AG04450 (cell line): ENCODE results near the gene HORMAD1. TPM values are rescaled to one million over a fixed set of nuclear protein-coding genes. Genes with fewer than 3 reads are reported as not detected.
"Not testable (repeated sequence)": the region's sequence is repeated elsewhere in the genome, so short reads cannot be mapped to it uniquely, and the experiment has no call there.

ENCODE experiments used
- CTCF ChIA-PET: fragments of 300-600, 350-600 bp; formaldehyde crosslinking; extraction: SDS; loops from one replicate; lab custom pipeline; 2022; ENCODE audit warnings: antibody characterized with exemption, inconsistent platforms; lab: Charles Lee
- POLR2A ChIA-PET: fragments of 350-600 bp; formaldehyde crosslinking; extraction: SDS; loops from one replicate; lab custom pipeline; 2021; ENCODE audit warnings: antibody characterized with exemption, inconsistent platforms; lab: Yijun Ruan, JAX
- DNase-seq: peaks from one replicate; pipeline ENCODE4 v3.0.0-alpha.2; 2011; ENCODE audit warnings: low read depth, low spot score
- H3K27ac ChIP-seq: one replicate; pipeline ENCODE4 v1.5.1; 2012; ENCODE audit warnings: low read depth, low read length, control low read depth
- H3K27me3 ChIP-seq: one replicate; pipeline ENCODE4 v1.6.0; 2012; ENCODE audit warnings: low read length; ENCODE audit not compliant: control insufficient read depth, insufficient read depth
- H3K4me3 ChIP-seq: 2 replicates; pipeline ENCODE4 v1.5.1; 2011; ENCODE audit warnings: mild to moderate bottlenecking, low read depth, low read length, control low read depth
- H3K9me3 ChIP-seq: 2 replicates; pipeline ENCODE4 v1.5.1; 2012; ENCODE audit warnings: low read length; ENCODE audit not compliant: control insufficient read depth, insufficient read depth
- polyA minus RNA-seq: library from RNA; depleted of rRNA, polyadenylated mRNA; stranded (reverse); fragments of >200 nt; gene quantifications from 2 replicates; pipeline ENCODE4 v1.2.3, GENCODE V29; 2011; rRNA and poly(A)+ RNA removed
- polyA plus RNA-seq: library from polyadenylated mRNA; depleted of rRNA; stranded (reverse); fragments of >200 nt; gene quantifications from 2 replicates; pipeline ENCODE4 v1.2.3, GENCODE V29; 2011; rRNA removed
- TF ChIP-seq, protein P1 (sequence below): IDR thresholded peaks from 2 replicates; pipeline ENCODE4 v1.5.1; 2011; ENCODE audit warnings: low read depth, low read length, control low read depth, inconsistent platforms

HORMAD1 gene, protein sequence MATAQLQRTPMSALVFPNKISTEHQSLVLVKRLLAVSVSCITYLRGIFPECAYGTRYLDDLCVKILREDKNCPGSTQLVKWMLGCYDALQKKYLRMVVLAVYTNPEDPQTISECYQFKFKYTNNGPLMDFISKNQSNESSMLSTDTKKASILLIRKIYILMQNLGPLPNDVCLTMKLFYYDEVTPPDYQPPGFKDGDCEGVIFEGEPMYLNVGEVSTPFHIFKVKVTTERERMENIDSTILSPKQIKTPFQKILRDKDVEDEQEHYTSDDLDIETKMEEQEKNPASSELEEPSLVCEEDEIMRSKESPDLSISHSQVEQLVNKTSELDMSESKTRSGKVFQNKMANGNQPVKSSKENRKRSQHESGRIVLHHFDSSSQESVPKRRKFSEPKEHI
- polyA plus RNA-seq (not detected in 2 replicates), polyA minus RNA-seq (not detected in 2 replicates)

- ChIA-PET POLR2A (no interaction called here), CTCF (no interaction called here)
- DNase-seq: no peak
- TF ChIP-seq, protein P1, sequence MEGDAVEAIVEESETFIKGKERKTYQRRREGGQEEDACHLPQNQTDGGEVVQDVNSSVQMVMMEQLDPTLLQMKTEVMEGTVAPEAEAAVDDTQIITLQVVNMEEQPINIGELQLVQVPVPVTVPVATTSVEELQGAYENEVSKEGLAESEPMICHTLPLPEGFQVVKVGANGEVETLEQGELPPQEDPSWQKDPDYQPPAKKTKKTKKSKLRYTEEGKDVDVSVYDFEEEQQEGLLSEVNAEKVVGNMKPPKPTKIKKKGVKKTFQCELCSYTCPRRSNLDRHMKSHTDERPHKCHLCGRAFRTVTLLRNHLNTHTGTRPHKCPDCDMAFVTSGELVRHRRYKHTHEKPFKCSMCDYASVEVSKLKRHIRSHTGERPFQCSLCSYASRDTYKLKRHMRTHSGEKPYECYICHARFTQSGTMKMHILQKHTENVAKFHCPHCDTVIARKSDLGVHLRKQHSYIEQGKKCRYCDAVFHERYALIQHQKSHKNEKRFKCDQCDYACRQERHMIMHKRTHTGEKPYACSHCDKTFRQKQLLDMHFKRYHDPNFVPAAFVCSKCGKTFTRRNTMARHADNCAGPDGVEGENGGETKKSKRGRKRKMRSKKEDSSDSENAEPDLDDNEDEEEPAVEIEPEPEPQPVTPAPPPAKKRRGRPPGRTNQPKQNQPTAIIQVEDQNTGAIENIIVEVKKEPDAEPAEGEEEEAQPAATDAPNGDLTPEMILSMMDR: no peak
- Histone ChIP-seq H3K9me3 (peaks cover 4% of the 10 kb centered on the region; the same call in 1 of the 2 replicates), H3K27me3 (no peaks in the 10 kb centered on the region), H3K4me3 (no peak within 1 kb of the TSS), H3K27ac (no peak within 1 kb of the TSS)
Observed at GRCh38 chr1:150720703-150721102, at the start of gene HORMAD1. HORMAD1 (minus strand) TSS chr1:150720895; CDS start chr1:150719505, 1,390 bp downstream.

DNA sequence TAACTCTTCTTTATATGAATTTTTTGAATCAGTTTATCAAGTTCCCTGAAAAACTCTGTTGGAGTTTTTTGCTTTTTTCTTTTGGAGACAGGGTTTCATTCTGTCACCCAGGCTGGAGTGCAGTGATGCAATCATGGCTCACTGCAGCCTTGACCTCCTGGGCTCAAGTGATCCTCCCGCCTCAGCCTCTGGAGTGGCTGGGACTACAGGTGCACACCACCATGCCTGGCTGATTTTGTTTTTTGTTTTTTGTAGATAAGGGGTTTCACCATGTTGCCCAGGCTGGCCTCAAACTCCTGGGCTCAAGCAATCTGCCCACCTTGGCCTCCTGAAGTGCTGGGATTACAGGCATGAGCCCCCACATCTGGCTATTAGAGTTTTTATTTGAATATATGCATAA, 47.0 kb upstream of the HORMAD1 start:
- DNase-seq, H3K9me3 ChIP-seq, H3K27ac ChIP-seq, H3K27me3 ChIP-seq, POLR2A ChIA-PET, H3K4me3 ChIP-seq: not testable (repeated sequence)
- CTCF ChIA-PET: interaction anchor here (1.1 kb wide), 2 partner anchors 207 to 228 kb away, joined by 3 to 5 read pairs; no protein-coding TSS in a partner anchor

DNA sequence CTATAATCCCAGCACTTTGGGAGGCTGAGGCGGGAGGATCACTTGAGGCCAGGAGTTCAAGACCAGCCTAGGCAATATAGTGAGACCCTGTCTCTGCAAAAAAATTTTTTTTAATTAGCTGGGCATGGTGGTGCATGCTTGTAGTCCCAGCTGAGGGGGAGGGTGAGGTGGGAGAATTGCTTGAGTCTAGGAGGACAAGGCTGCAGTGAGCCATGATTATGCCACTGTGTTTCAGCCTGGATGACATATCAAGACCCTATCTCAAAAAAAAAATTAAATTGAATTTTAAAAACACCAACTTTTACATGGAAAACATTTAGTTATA, 45.2 kb upstream of the HORMAD1 start:
- CTCF ChIA-PET: interaction anchor here (1.0 to 1.9 kb wide), 2 partner anchors 47 to 205 kb away, joined by 4 to 5 read pairs; no protein-coding TSS in a partner anchor
- H3K27ac ChIP-seq, POLR2A ChIA-PET, DNase-seq, H3K9me3 ChIP-seq, H3K4me3 ChIP-seq, H3K27me3 ChIP-seq: not testable (repeated sequence)

DNA sequence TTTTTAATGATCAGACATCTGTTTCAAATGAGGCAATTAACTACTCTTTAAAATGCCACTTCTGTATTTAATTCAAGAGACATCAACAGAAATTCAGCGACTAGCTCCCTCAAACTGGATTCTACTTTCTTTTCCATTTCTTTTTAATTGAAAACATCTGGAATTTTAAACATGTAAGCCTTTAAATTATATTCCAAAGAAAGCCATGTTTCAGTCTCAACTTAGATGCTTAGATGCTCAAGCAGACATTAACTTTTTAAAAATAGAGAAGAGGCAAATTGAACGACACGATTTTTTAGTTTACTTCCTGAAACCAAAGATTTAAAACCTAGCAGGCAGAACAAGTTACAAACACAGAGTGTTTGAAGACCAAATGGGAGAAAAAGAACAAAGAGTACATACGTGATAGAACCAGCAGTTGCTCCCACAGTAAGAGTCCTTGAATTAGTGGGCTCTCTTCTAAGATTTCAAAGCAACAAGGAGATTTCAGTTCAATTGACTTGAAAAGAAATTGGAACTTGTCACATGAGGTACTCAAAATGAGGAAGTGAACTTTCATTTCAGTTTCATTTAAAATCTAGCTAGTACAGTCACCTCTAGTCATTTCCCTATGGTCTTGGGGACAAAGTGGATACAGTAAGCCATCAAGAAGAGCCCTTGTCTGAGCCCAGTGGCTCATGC, 44.7 kb upstream of the HORMAD1 start, which contains the start of gene CTSS:
CTSS (minus strand) TSS at position 483 of the 681 bp plus-strand sequence. CDS start 1,015 bp downstream, outside the sequence.
- TF ChIP-seq, protein P1: no peak
- ChIA-PET CTCF (interaction anchor here (1.0 to 1.9 kb wide), 2 partner anchors 47 to 205 kb away, joined by 4 to 5 read pairs; no protein-coding TSS in a partner anchor), POLR2A (no interaction called here)
- H3K4me3 ChIP-seq: no peak within 1 kb of the TSS
- no peak for DNase-seq
- peak within 1 kb of the TSS; percentile 90 for H3K27ac ChIP-seq
- H3K9me3 ChIP-seq: peaks cover 6% of the 10 kb centered on the region
- H3K27me3 ChIP-seq: no peaks in the 10 kb centered on the region

DNA sequence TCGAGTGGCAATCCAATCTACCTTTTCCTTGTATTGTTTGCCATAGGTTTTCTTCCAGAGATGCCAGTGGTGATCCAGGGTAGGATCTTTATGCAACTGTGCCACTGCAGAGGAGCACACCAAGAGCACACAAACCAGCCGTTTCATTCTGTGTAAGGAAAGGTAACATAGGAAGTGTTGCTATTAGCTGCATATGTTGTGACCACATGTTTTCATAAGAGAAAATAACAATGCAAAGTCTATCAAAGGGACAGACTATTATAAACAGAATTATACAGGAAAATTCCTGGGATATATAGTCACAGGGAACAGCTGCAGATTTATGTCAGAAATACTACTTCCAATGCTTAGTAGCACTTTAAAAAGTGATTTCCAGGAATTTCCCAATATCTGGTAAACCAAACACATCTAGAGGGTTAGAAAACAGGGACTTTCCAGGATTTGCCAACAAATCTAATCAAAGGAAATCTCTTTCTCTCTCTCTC, 44.0 kb upstream of the HORMAD1 start:
- peak overlapping the region; percentile 90 for H3K27ac ChIP-seq
- TF ChIP-seq, protein P1: no peak
- H3K4me3 ChIP-seq: no peak overlapping the region
- DNase-seq: peak; percentile 87
- POLR2A ChIA-PET: interaction anchor here (0.6 kb wide), 3 partner anchors 117 to 216 kb away, joined by 3 to 6 read pairs (median 6); no protein-coding TSS in a partner anchor
- H3K27me3 ChIP-seq: no peaks in the 10 kb centered on the region
- CTCF ChIA-PET: interaction anchor here (1.9 kb wide), 1 partner anchor 48 kb away, joined by 5 read pairs; no protein-coding TSS in a partner anchor
- peaks cover 7% of the 10 kb centered on the region for H3K9me3 ChIP-seq
